Right hindlimb (tissue), 1 donor: ENCODE results near the gene GPR152.

Experiments used
- DNase-seq: peaks from one replicate; pipeline ENCODE4 v3.0.0-alpha.2; 2018

The GPR152 gene

GRCh38 chr11:67452141-67452952 lies at the start of gene GPR152:
Gene GPR152 (minus strand): TSS chr11:67452729. CDS start chr11:67452724, 5 bp downstream.
- peak; percentile 22 for DNase-seq

GRCh38 chr11:67501854-67502253 lies 49.3 kb upstream of the GPR152 start:
- no peak for DNase-seq

GRCh38 chr11:67500831-67501715 lies 48.5 kb upstream of the GPR152 start:
- DNase-seq = no peak

- no peak for DNase-seq
Measured at GRCh38 chr11:67500484-67500821, 47.9 kb upstream of the GPR152 start.

- no peak for DNase-seq
Measured at GRCh38 chr11:67499808-67500483, 47.4 kb upstream of the GPR152 start.

GRCh38 chr11:67498544-67498972 lies 46.0 kb upstream of the GPR152 start:
- no peak for DNase-seq

- DNase-seq = no peak
Measured at GRCh38 chr11:67497656-67498291, 45.2 kb upstream of the GPR152 start.

- no peak for DNase-seq
Measured at GRCh38 chr11:67496113-67496512, 43.6 kb upstream of the GPR152 start.

- DNase-seq = no peak
Measured at GRCh38 chr11:67495234-67496005, 42.9 kb upstream of the GPR152 start.

GRCh38 chr11:67494371-67495233 lies 42.1 kb upstream of the GPR152 start:
- DNase-seq = no peak

GRCh38 chr11:67493548-67494370 lies 41.2 kb upstream of the GPR152 start:
- no peak for DNase-seq

- no peak for DNase-seq
Measured at GRCh38 chr11:67492801-67493547, 40.4 kb upstream of the GPR152 start.

GRCh38 chr11:67492069-67492727 lies 39.7 kb upstream of the GPR152 start:
- no peak for DNase-seq

GRCh38 chr11:67491276-67492068 lies 38.9 kb upstream of the GPR152 start:
- no peak for DNase-seq

- no peak for DNase-seq
Measured at GRCh38 chr11:67490727-67491065, 38.2 kb upstream of the GPR152 start.

- DNase-seq = no peak
Measured at GRCh38 chr11:67489885-67490726, 37.6 kb upstream of the GPR152 start.
